Measurements from ENCODE around the gene HBQ1. TPM values are rescaled to one million over a fixed set of nuclear protein-coding genes. Genes with fewer than 3 reads are reported as not detected.
"Not testable (repeated sequence)": the region's sequence is repeated elsewhere in the genome, so short reads cannot be mapped to it uniquely, and the experiment has no call there.

HBQ1 gene
- polyA plus RNA-seq, 3 donors from 2014 or later, result 4.9 to 10.3 (median 8.9) TPM

DNA sequence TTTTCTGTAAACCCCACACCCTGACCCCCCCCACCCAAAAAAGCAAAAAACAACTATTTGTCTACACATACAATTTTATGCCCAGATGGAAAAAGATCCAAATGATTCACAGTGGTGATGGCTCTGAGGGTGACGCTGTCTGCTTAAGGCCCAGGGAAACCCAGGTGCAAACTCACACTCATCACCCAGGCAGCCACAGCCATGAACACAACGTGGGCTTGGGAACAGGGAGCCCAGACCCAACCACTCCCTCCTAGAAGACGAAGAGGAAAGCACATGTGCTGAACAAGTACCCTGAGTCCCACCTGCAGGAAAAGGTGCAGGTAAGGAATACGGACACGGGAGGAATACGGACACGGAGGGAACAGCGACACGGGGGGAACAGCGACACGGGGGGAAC is 5.4 kb downstream of the HBQ1 start:
- H3K27ac Mint-ChIP-seq, result peak overlapping the region in 1 of 6 donors; percentile 16

GRCh38 chr16:187330-187729 is 7.1 kb downstream of the HBQ1 start:
- Mint-ChIP-seq H3K27ac (no peak overlapping the region), H3K4me1 (peaks cover 0 to 3% of the 10 kb centered on the region in 2 donors), H3K9me3 (no peaks in the 10 kb centered on the region), H3K27me3 (ENCODE audit: low read depth in 3 of 3) (peaks cover 0 to 14% (median 0%) of the 10 kb centered on the region in 3 donors), H3K4me3 (no peak overlapping the region), H3K36me3 (peaks cover 10 to 39% (median 19%) of the 10 kb centered on the region in 3 donors)
- no peak for DNase-seq

More for the DNA sequence above, 5.4 kb downstream of the HBQ1 start:
- Mint-ChIP-seq H3K36me3 (peaks cover 3 to 25% (median 15%) of the 10 kb centered on the region in 3 donors), H3K9me3 (no peaks in the 10 kb centered on the region), H3K4me3 (no peak overlapping the region), H3K27me3 (ENCODE audit: low read depth in 3 of 3) (peaks cover 0 to 7% (median 0%) of the 10 kb centered on the region in 3 donors), H3K4me1 (peaks cover 0 to 4% of the 10 kb centered on the region in 2 donors)
- DNase-seq, result no peak

GRCh38 chr16:188674-189073 is 8.4 kb downstream of the HBQ1 start:
- H3K4me3 Mint-ChIP-seq, result no peak overlapping the region
- H3K27me3 Mint-ChIP-seq (ENCODE audit: low read depth in 3 of 3), result peaks cover 0 to 14% (median 0%) of the 10 kb centered on the region in 3 donors
- DNase-seq, result no peak
- H3K9me3 Mint-ChIP-seq, result no peaks in the 10 kb centered on the region
- peaks cover 14 to 42% (median 23%) of the 10 kb centered on the region in 3 donors for H3K36me3 Mint-ChIP-seq
- peak overlapping the region in 3 of 6 donors; percentile 17 to 67 (median 45) for H3K27ac Mint-ChIP-seq
- H3K4me1 Mint-ChIP-seq, result peaks cover 0 to 3% of the 10 kb centered on the region in 2 donors

GRCh38 chr16:189604-190186 is 9.4 kb downstream of the HBQ1 start:
- Mint-ChIP-seq H3K27ac (no peak overlapping the region), H3K9me3 (no peaks in the 10 kb centered on the region), H3K27me3 (ENCODE audit: low read depth in 3 of 3) (peaks cover 0 to 14% (median 0%) of the 10 kb centered on the region in 3 donors), H3K36me3 (peaks cover 14 to 43% (median 23%) of the 10 kb centered on the region in 3 donors), H3K4me1 (peaks cover 0 to 3% of the 10 kb centered on the region in 2 donors), H3K4me3 (no peak overlapping the region)
- DNase-seq, result no peak

DNA sequence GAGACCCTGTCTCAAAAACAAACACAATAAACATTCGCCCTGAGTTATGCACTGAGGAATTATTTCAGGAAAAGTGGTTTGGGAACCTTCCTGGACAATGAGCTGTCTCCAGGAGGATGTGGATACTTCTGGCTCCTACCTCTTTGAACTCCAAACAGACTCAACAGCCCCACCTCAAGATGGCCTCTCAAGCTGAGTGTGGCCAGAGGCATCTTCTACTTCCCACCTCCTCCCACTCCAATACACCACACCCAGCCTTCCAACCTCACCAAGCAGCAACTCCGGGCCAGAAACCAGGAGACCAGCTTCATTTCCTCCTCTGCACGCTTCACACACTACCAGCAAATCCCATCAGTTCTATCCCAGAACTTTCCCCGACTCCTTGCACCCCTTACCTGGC is 11.6 kb downstream of the HBQ1 start:
- peaks cover 0 to 3% of the 10 kb centered on the region in 2 donors for H3K4me1 Mint-ChIP-seq
- peak overlapping the region in 3 of 6 donors; percentile 26 to 35 (median 28) for H3K27ac Mint-ChIP-seq

GRCh38 chr16:192686-193085 is 12.4 kb downstream of the HBQ1 start:
- Mint-ChIP-seq H3K9me3 (no peaks in the 10 kb centered on the region), H3K4me3 (no peak overlapping the region), H3K27ac (no peak overlapping the region), H3K27me3 (ENCODE audit: low read depth in 3 of 3) (peaks cover 0 to 14% (median 2%) of the 10 kb centered on the region in 3 donors), H3K4me1 (peaks cover 0 to 3% of the 10 kb centered on the region in 2 donors), H3K36me3 (peaks cover 14 to 46% (median 23%) of the 10 kb centered on the region in 3 donors)
- DNase-seq, result no peak

More for the DNA sequence above, 11.6 kb downstream of the HBQ1 start:
- Mint-ChIP-seq H3K36me3 (peaks cover 14 to 41% (median 23%) of the 10 kb centered on the region in 3 donors), H3K27me3 (ENCODE audit: low read depth in 3 of 3) (peaks cover 0 to 14% (median 2%) of the 10 kb centered on the region in 3 donors), H3K9me3 (no peaks in the 10 kb centered on the region), H3K4me3 (no peak overlapping the region)
- no peak for DNase-seq

GRCh38 chr16:193441-193840 is 13.2 kb downstream of the HBQ1 start:
- peaks cover 0 to 3% of the 10 kb centered on the region in 2 donors for H3K4me1 Mint-ChIP-seq
- peaks cover 0 to 13% (median 2%) of the 10 kb centered on the region in 3 donors for H3K27me3 Mint-ChIP-seq (ENCODE audit: low read depth in 3 of 3)
- no peak for DNase-seq
- no peak overlapping the region for H3K27ac Mint-ChIP-seq
- no peak overlapping the region for H3K4me3 Mint-ChIP-seq
- peaks cover 14 to 51% (median 23%) of the 10 kb centered on the region in 3 donors for H3K36me3 Mint-ChIP-seq
- no peaks in the 10 kb centered on the region for H3K9me3 Mint-ChIP-seq

DNA sequence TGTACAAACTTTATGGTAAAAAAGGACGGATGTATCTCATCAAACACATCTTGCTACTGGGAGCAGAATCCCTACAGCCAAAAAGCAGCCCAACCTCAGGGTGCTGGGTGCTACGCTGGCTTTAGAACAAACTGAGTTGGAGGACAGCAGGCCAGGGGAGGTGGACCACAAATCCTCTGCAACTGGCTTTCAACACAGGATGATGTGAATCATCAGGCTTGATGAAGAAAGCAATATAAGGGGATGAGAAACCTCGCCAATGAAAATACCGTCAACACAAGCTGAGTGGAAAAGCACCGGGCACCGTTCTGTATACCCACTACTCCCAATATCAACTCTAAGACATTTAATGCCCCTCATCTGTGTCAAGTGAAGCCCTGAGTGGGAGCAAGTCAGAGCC is 14.3 kb downstream of the HBQ1 start:
- DNase-seq, result no peak
- Mint-ChIP-seq H3K27ac (peak overlapping the region in 1 of 6 donors; percentile 23), H3K36me3 (peaks cover 13 to 47% (median 14%) of the 10 kb centered on the region in 3 donors), H3K9me3 (no peaks in the 10 kb centered on the region), H3K4me1 (no peaks in the 10 kb centered on the region), H3K27me3 (ENCODE audit: low read depth in 3 of 3) (peaks cover 0 to 8% (median 2%) of the 10 kb centered on the region in 3 donors), H3K4me3 (no peak overlapping the region)

GRCh38 chr16:200388-200787 is 20.1 kb downstream of the HBQ1 start:
- Mint-ChIP-seq H3K36me3 (peaks cover 0 to 32% (median 6%) of the 10 kb centered on the region in 3 donors), H3K9me3 (no peaks in the 10 kb centered on the region), H3K4me1 (no peaks in the 10 kb centered on the region), H3K27me3 (ENCODE audit: low read depth in 3 of 3) (peaks cover 0 to 2% (median 0%) of the 10 kb centered on the region in 3 donors), H3K4me3 (no peak overlapping the region), H3K27ac (no peak overlapping the region)
- no peak for DNase-seq

DNA sequence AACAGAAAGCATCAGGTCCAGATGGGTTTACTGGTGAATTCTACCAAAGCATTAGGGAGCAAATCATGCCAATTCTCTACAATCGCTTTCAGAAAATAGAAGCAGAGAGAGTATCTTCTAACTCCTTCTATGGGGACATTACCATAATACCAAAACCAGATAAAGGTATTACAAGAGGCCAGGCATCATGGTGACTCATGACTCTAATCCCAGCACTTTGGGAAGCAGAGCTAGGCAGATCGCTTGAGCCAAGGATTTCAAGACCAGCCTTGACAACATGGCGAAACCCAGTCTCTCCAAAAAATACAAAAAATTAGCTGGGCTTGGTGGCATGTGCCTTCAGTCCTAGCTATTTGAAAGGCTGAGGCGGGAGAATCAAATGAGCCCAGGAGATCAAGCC is 23.0 kb downstream of the HBQ1 start:
- H3K36me3 Mint-ChIP-seq, result peaks cover 13 to 38% (median 13%) of the 10 kb centered on the region in 3 donors
- H3K27me3 Mint-ChIP-seq (ENCODE audit: low read depth in 3 of 3), result no peaks in the 10 kb centered on the region
- peaks cover 0 to 4% of the 10 kb centered on the region in 2 donors for H3K4me1 Mint-ChIP-seq
- H3K4me3 Mint-ChIP-seq, result no peak overlapping the region
- no peaks in the 10 kb centered on the region for H3K9me3 Mint-ChIP-seq
- H3K27ac Mint-ChIP-seq, result no peak overlapping the region
- DNase-seq, result no peak

DNA sequence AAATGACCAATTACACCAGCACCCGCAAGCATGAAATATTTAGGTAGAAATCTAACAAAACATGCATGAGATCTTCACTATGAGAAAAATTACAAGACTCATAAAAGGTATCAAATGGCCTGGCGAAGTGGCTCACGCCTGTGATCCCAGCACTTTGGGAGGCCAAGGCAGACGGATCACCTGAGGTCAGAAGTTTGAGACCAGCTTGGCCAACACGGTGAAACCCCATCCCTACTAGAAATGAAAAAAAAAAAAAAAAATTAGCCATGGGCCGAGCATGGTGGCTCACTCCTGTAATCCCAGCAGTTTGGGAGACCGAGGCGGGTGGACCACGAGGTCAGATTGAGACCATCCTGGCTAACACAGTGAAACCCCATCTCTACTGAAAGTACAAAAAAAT is 23.8 kb downstream of the HBQ1 start:
- not testable (repeated sequence) for H3K4me1 Mint-ChIP-seq; H3K27ac Mint-ChIP-seq; H3K9me3 Mint-ChIP-seq; H3K4me3 Mint-ChIP-seq; DNase-seq; H3K27me3 Mint-ChIP-seq (ENCODE audit: low read depth in 3 of 3)
- peaks cover 13 to 36% (median 13%) of the 10 kb centered on the region in 3 donors for H3K36me3 Mint-ChIP-seq

DNA sequence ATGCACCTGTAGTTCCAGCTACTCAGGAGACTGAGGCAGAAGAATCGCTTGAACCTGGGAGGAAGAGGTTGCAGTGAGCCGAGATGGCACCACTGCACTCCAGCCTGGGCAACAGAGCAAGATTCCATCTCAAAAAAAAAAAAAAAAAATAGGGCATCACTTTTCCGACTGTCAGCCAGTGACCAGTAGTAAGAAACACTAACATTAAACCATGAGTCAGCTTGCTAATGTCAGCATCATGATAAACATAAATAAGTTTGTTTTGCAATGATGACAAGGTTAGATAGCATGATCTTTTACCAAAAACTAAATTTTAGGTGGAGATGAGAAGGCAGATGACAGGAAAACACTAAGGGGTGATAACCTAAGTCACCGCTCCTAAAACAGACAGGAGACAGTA is 29.1 kb downstream of the HBQ1 start:
- not testable (repeated sequence) for H3K4me1 Mint-ChIP-seq; H3K9me3 Mint-ChIP-seq; H3K27ac Mint-ChIP-seq; H3K4me3 Mint-ChIP-seq; DNase-seq; H3K27me3 Mint-ChIP-seq (ENCODE audit: low read depth in 3 of 3)
- H3K36me3 Mint-ChIP-seq, result peaks cover 12 to 27% (median 13%) of the 10 kb centered on the region in 3 donors

DNA sequence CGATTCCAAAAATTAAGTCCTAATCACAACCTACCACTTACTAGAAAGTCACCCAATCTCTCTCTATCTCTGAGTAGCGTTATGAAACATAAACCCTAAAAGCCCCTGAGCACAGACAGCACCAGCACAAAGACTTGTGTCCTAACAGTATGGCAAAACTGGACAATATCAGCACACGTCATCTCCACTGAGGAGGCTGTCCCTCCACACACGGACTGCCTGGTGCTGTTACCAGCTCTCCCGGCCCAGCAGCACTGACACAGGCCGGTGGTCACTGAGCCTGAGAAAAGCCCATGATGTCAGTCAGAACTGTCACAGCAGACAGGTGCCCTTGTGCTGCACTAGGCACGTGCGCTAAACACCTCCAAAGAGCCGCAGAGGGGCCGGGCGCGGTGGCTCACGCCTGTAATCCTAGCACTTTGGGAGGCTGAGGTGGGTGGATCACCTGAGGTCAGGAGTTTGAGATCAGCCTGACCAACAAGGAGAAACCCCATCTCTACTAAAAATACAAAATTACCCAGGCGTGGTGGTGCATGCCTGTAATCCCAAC is 31.4 kb downstream of the HBQ1 start:
- H3K36me3 Mint-ChIP-seq, result peaks cover 3 to 18% (median 6%) of the 10 kb centered on the region in 3 donors
- H3K9me3 Mint-ChIP-seq; H3K27ac Mint-ChIP-seq; H3K27me3 Mint-ChIP-seq (ENCODE audit: low read depth in 3 of 3); DNase-seq; H3K4me3 Mint-ChIP-seq; H3K4me1 Mint-ChIP-seq: not testable (repeated sequence)

DNA sequence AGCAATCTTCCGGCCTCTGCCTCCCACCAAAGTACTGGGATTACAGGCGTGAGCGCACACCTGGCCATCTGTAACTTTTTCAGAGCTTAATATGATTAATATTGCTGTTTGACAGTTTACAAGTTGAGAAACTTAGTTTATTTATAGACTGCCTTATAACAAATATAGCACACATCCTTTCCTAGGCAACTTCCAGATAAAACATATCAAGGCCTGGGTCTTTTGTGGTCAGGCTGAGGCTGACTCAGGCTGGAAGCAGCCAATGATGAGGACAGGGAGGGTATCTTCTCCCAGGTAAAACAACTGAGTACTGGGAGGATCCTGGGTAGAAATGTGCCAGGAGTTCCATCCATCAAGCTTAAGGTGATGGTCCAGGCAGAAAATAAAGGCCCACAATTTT is 32.7 kb downstream of the HBQ1 start:
- DNase-seq, result no peak
- no peak overlapping the region for H3K4me3 Mint-ChIP-seq
- H3K36me3 Mint-ChIP-seq, result peaks cover 2 to 16% (median 6%) of the 10 kb centered on the region in 3 donors
- peaks cover 0 to 5% (median 0%) of the 10 kb centered on the region in 3 donors for H3K27me3 Mint-ChIP-seq (ENCODE audit: low read depth in 3 of 3)
- no peaks in the 10 kb centered on the region for H3K9me3 Mint-ChIP-seq
- H3K4me1 Mint-ChIP-seq, result peaks cover 2 to 7% of the 10 kb centered on the region in 2 donors
- H3K27ac Mint-ChIP-seq, result peak overlapping the region in 1 of 6 donors; percentile 49

Data from immature natural killer cell (primary cell).